CD4-positive, alpha-beta memory T cell (primary cell): ENCODE results near the gene FAIM2. TPM values are rescaled to one million over a fixed set of nuclear protein-coding genes. Genes with fewer than 3 reads are reported as not detected.

Experiments
- CTCF ChIA-PET: fragments of 350-600 bp; sonication (Branson Sonifier 250); formaldehyde crosslinking; loops from one replicate; lab custom pipeline; 2021; ENCODE audit warnings: inconsistent platforms; ENCODE audit not compliant: partially characterized antibody; lab: Charles Lee
- POLR2A ChIA-PET: fragments of 350-600 bp; sonication (Branson Sonifier 250); formaldehyde crosslinking; loops from one replicate; lab custom pipeline; 2021; ENCODE audit not compliant: partially characterized antibody; lab: Charles Lee
- DNase-seq, 5 donors: peaks; one replicate each; pipeline versions ENCODE4 v3.0.0 to v3.0.0-alpha.2; 2020 to 2022; ENCODE audit warnings: mixed read lengths in 1 of 5
- H3K27ac ChIP-seq: one replicate; pipeline ENCODE4 v1.7.0; 2013; ENCODE audit warnings: low read depth, low read length
- H3K27me3 ChIP-seq: 2 replicates; pipeline ENCODE4 v1.7.0; 2013; ENCODE audit warnings: mild to moderate bottlenecking, low read length, moderate library complexity; ENCODE audit not compliant: insufficient read depth
- H3K36me3 ChIP-seq: 2 replicates; pipeline ENCODE4 v1.7.0; 2013; ENCODE audit warnings: mild to moderate bottlenecking, low read length, moderate library complexity; ENCODE audit not compliant: insufficient read depth
- H3K4me1 ChIP-seq: 2 replicates; pipeline ENCODE4 v1.7.0; 2013; ENCODE audit warnings: mild to moderate bottlenecking, low read length, moderate library complexity; ENCODE audit not compliant: insufficient read depth
- H3K4me3 ChIP-seq, 2 donors: one replicate each; pipeline ENCODE4 v1.7.0; 2013; ENCODE audit warnings: low read length in 2 of 2, mild to moderate bottlenecking in 1 of 2
- H3K9me3 ChIP-seq, 2 donors: one replicate each; pipeline ENCODE4 v1.7.0; 2013; ENCODE audit warnings: low read length in 2 of 2, control low read depth in 1 of 2; ENCODE audit not compliant: control insufficient read depth in 1 of 2
- H3K27ac Mint-ChIP-seq, 7 donors: one replicate each; pipeline ENCODE4 v1.8.0; 2020 to 2021; ENCODE audit warnings: mixed read lengths in 7 of 7, mild to moderate bottlenecking in 6 of 7, inconsistent platforms in 3 of 7, moderate library complexity in 3 of 7
- H3K27me3 Mint-ChIP-seq, 2 donors: one replicate each; pipeline ENCODE4 v1.8.0; 2020 to 2021; ENCODE audit warnings: mixed read lengths in 2 of 2
- H3K36me3 Mint-ChIP-seq, 2 donors: one replicate each; pipeline ENCODE4 v1.8.0; 2020 to 2021; ENCODE audit warnings: mixed read lengths in 2 of 2, inconsistent platforms in 1 of 2, mild to moderate bottlenecking in 1 of 2
- H3K4me1 Mint-ChIP-seq, 4 donors: one replicate each; pipeline ENCODE4 v1.8.0; 2020 to 2021; ENCODE audit warnings: mixed read lengths in 4 of 4, mild to moderate bottlenecking in 1 of 4
- H3K4me3 Mint-ChIP-seq, 8 donors: one replicate each; pipeline ENCODE4 v1.8.0; 2020 to 2021; ENCODE audit warnings: mixed read lengths in 8 of 8, mild to moderate bottlenecking in 7 of 8, moderate library complexity in 6 of 8, inconsistent platforms in 3 of 8
- H3K9me3 Mint-ChIP-seq, 8 donors: one replicate each; pipeline ENCODE4 v1.8.0; 2020 to 2021; ENCODE audit warnings: mixed read lengths in 8 of 8, mild to moderate bottlenecking in 5 of 8, inconsistent platforms in 3 of 8, moderate library complexity in 1 of 8
- intact Hi-C: fragments of 100-400 bp; cut with micrococcal nuclease; formaldehyde crosslinking; loops from one replicate; pipeline ENCODE4 v1.15.1; 2023
- polyA plus RNA-seq, 2 donors: library from polyadenylated mRNA; unstranded; fragments of 300-500 nt; fragmentation: Illumina TruSeq; gene quantifications; one replicate each; pipeline ENCODE4 v1.2.3, GENCODE V29; 2021
- total RNA-seq, 2 experiments: library from RNA; stranded (reverse); gene quantifications; one replicate each; pipeline ENCODE4 v1.2.3, GENCODE V29; 2021

FAIM2 gene
- total and polyA plus RNA-seq, 4 experiments from 2014 or later = 0.08 to 0.59 (median 0.17) TPM; not detected in 1

- H3K9me3 Mint-ChIP-seq = no peaks in the 10 kb centered on the region
- Histone ChIP-seq H3K27ac (no peak overlapping the region), H3K4me3 (no peak overlapping the region), H3K4me1 (peaks cover 25% of the 10 kb centered on the region), H3K27me3 (no peaks in the 10 kb centered on the region), H3K36me3 (no peaks in the 10 kb centered on the region), H3K9me3 (no peaks in the 10 kb centered on the region)
- H3K27ac Mint-ChIP-seq = no peak overlapping the region
- H3K27me3 Mint-ChIP-seq = peaks cover 0 to 2% of the 10 kb centered on the region in 2 donors
- no peaks in the 10 kb centered on the region for H3K36me3 Mint-ChIP-seq
- ChIA-PET POLR2A (no interaction called here), CTCF (interaction anchor here (1.3 kb wide), 1 partner anchor 10 kb away, joined by 5 read pairs; no protein-coding TSS in a partner anchor)
- H3K4me1 Mint-ChIP-seq = peaks cover 6 to 33% (median 11%) of the 10 kb centered on the region in 4 donors
- H3K4me3 Mint-ChIP-seq = no peak overlapping the region
- intact Hi-C loops = no loop called here
- no peak for DNase-seq
Observed at GRCh38 chr12:49939307-49939706, 35.6 kb upstream of the FAIM2 start.

- Mint-ChIP-seq H3K4me1 (peaks cover 3 to 18% (median 5%) of the 10 kb centered on the region in 4 donors), H3K4me3 (no peak overlapping the region), H3K27ac (no peak overlapping the region), H3K9me3 (no peaks in the 10 kb centered on the region), H3K36me3 (no peaks in the 10 kb centered on the region), H3K27me3 (peaks cover 0 to 2% of the 10 kb centered on the region in 2 donors)
- ChIA-PET POLR2A (interaction anchor here (0.6 kb wide), 1 partner anchor 832 kb away, joined by 3 read pairs; no protein-coding TSS in a partner anchor), CTCF (interaction anchor here (0.7 to 2.1 kb wide), 2 partner anchors 8 to 29 kb away, joined by 3 to 14 read pairs; no protein-coding TSS in a partner anchor)
- H3K27ac ChIP-seq = no peak overlapping the region
- DNase-seq = no peak
- H3K27me3 ChIP-seq = no peaks in the 10 kb centered on the region
- no peak overlapping the region for H3K4me3 ChIP-seq
- H3K36me3 ChIP-seq = no peaks in the 10 kb centered on the region
- intact Hi-C loops = no loop called here
- peaks cover 9% of the 10 kb centered on the region for H3K4me1 ChIP-seq
- H3K9me3 ChIP-seq = no peaks in the 10 kb centered on the region
Observed at GRCh38 chr12:49937639-49938300, 34.1 kb upstream of the FAIM2 start.

- no peak for DNase-seq
- Histone ChIP-seq H3K4me3 (no peak overlapping the region), H3K9me3 (no peaks in the 10 kb centered on the region), H3K4me1 (peaks cover under 1% of the 10 kb centered on the region), H3K36me3 (no peaks in the 10 kb centered on the region), H3K27ac (no peak overlapping the region), H3K27me3 (no peaks in the 10 kb centered on the region)
- CTCF ChIA-PET = interaction anchor here (0.7 to 2.1 kb wide), 2 partner anchors 9 to 30 kb away, joined by 3 to 14 read pairs; no protein-coding TSS in a partner anchor
- intact Hi-C loops = no loop called here
- POLR2A ChIA-PET = no interaction called here
- peaks cover 0 to 9% (median 0%) of the 10 kb centered on the region in 4 donors for H3K4me1 Mint-ChIP-seq
- no peaks in the 10 kb centered on the region for H3K36me3 Mint-ChIP-seq
- H3K27me3 Mint-ChIP-seq = peaks cover 0 to 2% of the 10 kb centered on the region in 2 donors
- no peak overlapping the region for H3K27ac Mint-ChIP-seq
- no peak overlapping the region for H3K4me3 Mint-ChIP-seq
- no peaks in the 10 kb centered on the region for H3K9me3 Mint-ChIP-seq
Observed at GRCh38 chr12:49936925-49937324, 33.2 kb upstream of the FAIM2 start.

DNA sequence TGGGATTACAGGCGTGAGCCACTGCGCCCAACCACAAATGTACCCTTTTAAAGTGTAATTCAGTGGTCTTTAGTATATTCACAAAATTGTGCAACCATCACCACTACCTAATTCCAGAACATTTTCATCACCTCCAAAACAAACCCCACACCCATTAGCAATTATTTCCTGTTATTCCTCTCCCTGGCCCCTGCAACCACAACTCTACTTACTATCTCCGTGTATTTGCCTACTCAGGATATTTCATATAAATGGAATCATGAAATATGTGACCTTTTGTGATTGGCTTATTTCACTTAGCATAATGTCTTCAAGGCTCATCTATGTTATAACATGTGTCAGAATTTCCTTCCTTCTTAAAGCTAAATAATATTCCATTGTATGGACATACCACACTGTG, 30.8 kb upstream of the FAIM2 start:
- Histone ChIP-seq H3K27me3 (no peaks in the 10 kb centered on the region), H3K4me3 (no peak overlapping the region), H3K36me3 (no peaks in the 10 kb centered on the region), H3K9me3 (no peaks in the 10 kb centered on the region), H3K4me1 (no peaks in the 10 kb centered on the region), H3K27ac (no peak overlapping the region)
- DNase-seq = no peak
- CTCF ChIA-PET = interaction anchor here (6.6 kb wide), 1 partner anchor 12 kb away, joined by 35 read pairs; no protein-coding TSS in a partner anchor
- Mint-ChIP-seq H3K27me3 (peaks cover 0 to 2% of the 10 kb centered on the region in 2 donors), H3K9me3 (no peaks in the 10 kb centered on the region), H3K4me3 (no peak overlapping the region), H3K27ac (no peak overlapping the region), H3K36me3 (no peaks in the 10 kb centered on the region), H3K4me1 (no peaks in the 10 kb centered on the region)
- intact Hi-C loops = no loop called here
- POLR2A ChIA-PET = no interaction called here

DNA sequence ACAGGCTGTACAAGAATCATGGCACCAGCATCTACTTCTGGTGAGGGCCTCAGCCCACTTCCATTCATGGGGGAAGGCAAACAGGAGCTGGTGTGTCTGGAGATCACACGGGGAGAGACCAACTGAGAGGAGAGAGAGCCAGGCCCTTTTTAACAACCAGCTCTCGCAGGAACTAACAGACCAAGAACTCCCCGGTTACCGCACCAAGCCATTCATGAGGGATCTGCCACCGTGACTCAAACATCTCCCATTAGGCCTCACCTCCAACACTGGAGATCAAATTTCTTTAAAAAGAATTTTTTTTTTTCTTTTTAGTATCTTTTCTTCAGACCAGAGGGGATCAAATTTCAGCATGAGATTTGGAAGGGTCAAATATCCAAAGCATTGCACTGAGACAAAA, 30.1 kb upstream of the FAIM2 start:
- DNase-seq = no peak
- Mint-ChIP-seq H3K4me3 (no peak overlapping the region), H3K27me3 (peaks cover 0 to 2% of the 10 kb centered on the region in 2 donors), H3K36me3 (no peaks in the 10 kb centered on the region), H3K27ac (no peak overlapping the region), H3K9me3 (no peaks in the 10 kb centered on the region), H3K4me1 (no peaks in the 10 kb centered on the region)
- no peaks in the 10 kb centered on the region for H3K4me1 ChIP-seq
- no peaks in the 10 kb centered on the region for H3K9me3 ChIP-seq
- intact Hi-C loops = no loop called here
- no peaks in the 10 kb centered on the region for H3K27me3 ChIP-seq
- H3K36me3 ChIP-seq = no peaks in the 10 kb centered on the region
- ChIA-PET POLR2A (no interaction called here), CTCF (interaction anchor here (0.7 to 6.6 kb wide), 2 partner anchors 12 to 89 kb away, joined by 4 to 35 read pairs; no protein-coding TSS in a partner anchor)
- no peak overlapping the region for H3K4me3 ChIP-seq
- H3K27ac ChIP-seq = no peak overlapping the region

GRCh38 chr12:49932533-49933130, 28.9 kb upstream of the FAIM2 start:
- Mint-ChIP-seq H3K36me3 (no peaks in the 10 kb centered on the region), H3K4me3 (no peak overlapping the region), H3K4me1 (no peaks in the 10 kb centered on the region), H3K9me3 (no peaks in the 10 kb centered on the region), H3K27ac (no peak overlapping the region), H3K27me3 (peaks cover 0 to 5% of the 10 kb centered on the region in 2 donors)
- Histone ChIP-seq H3K4me3 (no peak overlapping the region), H3K36me3 (no peaks in the 10 kb centered on the region), H3K27me3 (no peaks in the 10 kb centered on the region), H3K4me1 (no peaks in the 10 kb centered on the region), H3K27ac (no peak overlapping the region), H3K9me3 (no peaks in the 10 kb centered on the region)
- intact Hi-C loops = no loop called here
- DNase-seq = no peak
- POLR2A ChIA-PET = no interaction called here
- CTCF ChIA-PET = interaction anchor here (1.1 to 6.6 kb wide), 2 partner anchors 13 to 34 kb away, joined by 5 to 35 read pairs; no protein-coding TSS in a partner anchor

DNA sequence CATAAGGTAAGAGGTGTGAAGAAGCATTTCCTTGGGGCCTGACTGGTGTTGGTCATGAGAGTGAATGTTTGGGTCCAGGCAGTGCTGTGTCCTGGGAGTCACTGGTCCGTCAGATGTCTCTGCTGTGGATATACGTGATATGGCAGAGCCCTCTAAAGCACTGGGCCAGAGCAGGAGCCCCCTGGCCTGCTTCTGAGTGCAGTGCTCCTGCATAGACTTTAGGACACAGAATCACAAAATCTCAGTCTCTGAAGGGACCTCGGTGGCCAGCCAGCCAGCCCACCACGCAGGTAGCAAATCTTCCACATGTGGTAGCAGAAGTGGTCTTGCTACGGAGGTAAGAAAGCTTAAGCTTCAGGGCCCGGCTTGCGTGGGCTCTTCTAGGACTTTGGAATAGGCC, 28.3 kb upstream of the FAIM2 start:
- H3K27me3 Mint-ChIP-seq = peaks cover 0 to 3% of the 10 kb centered on the region in 2 donors
- Histone ChIP-seq H3K27me3 (no peaks in the 10 kb centered on the region), H3K9me3 (no peaks in the 10 kb centered on the region), H3K4me1 (no peaks in the 10 kb centered on the region), H3K27ac (no peak overlapping the region), H3K36me3 (no peaks in the 10 kb centered on the region), H3K4me3 (no peak overlapping the region)
- H3K4me1 Mint-ChIP-seq = no peaks in the 10 kb centered on the region
- no peak for DNase-seq
- H3K9me3 Mint-ChIP-seq = no peaks in the 10 kb centered on the region
- no peak overlapping the region for H3K4me3 Mint-ChIP-seq
- H3K27ac Mint-ChIP-seq = no peak overlapping the region
- intact Hi-C loops = no loop called here
- ChIA-PET POLR2A (no interaction called here), CTCF (interaction anchor here (1.1 to 6.6 kb wide), 2 partner anchors 14 to 35 kb away, joined by 5 to 35 read pairs; no protein-coding TSS in a partner anchor)
- no peaks in the 10 kb centered on the region for H3K36me3 Mint-ChIP-seq
